HG03342 (cell line): ENCODE results near the gene ENTR1.

Experiments
- ATAC-seq: cut with Tn5 transposase; IDR thresholded peaks from one replicate; pipeline ENCODE4 v1.9.1; 2021; ENCODE audit warnings: mild to moderate bottlenecking, moderate library complexity; ENCODE audit not compliant: unreplicated experiment

Gene ENTR1

GRCh38 chr9:136378170-136379002 lies 32.0 kb downstream of the ENTR1 start:
- no peak for ATAC-seq

- ATAC-seq, result no peak
Observed at GRCh38 chr9:136377341-136378169, 32.9 kb downstream of the ENTR1 start.

GRCh38 chr9:136376457-136376856 lies 34.0 kb downstream of the ENTR1 start:
- no peak for ATAC-seq

- ATAC-seq, result no peak
Observed at GRCh38 chr9:136375096-136375495, 35.3 kb downstream of the ENTR1 start.

- ATAC-seq, result no peak
Observed at GRCh38 chr9:136374183-136374575, 36.2 kb downstream of the ENTR1 start.

- ATAC-seq, result no peak
Observed at GRCh38 chr9:136373300-136374182, 36.9 kb downstream of the ENTR1 start, which contains the start of gene CARD9. TSS of gene CARD9 (minus strand) at chr9:136373669. CDS start at chr9:136372078, 1,591 bp downstream.

- no peak for ATAC-seq
Observed at GRCh38 chr9:136372561-136373299, 37.7 kb downstream of the ENTR1 start.

- ATAC-seq, result no peak
Observed at GRCh38 chr9:136372006-136372405, 38.4 kb downstream of the ENTR1 start.

- ATAC-seq, result no peak
Observed at GRCh38 chr9:136371533-136371880, 38.9 kb downstream of the ENTR1 start.

- no peak for ATAC-seq
Observed at GRCh38 chr9:136370687-136371532, 39.5 kb downstream of the ENTR1 start.

GRCh38 chr9:136370037-136370436 lies 40.4 kb downstream of the ENTR1 start:
- no peak for ATAC-seq

GRCh38 chr9:136368190-136368589 lies 42.2 kb downstream of the ENTR1 start:
- ATAC-seq, result no peak

- no peak for ATAC-seq
Observed at GRCh38 chr9:136367296-136368145, 42.9 kb downstream of the ENTR1 start.

- no peak for ATAC-seq
Observed at GRCh38 chr9:136366826-136367225, 43.6 kb downstream of the ENTR1 start.

GRCh38 chr9:136365775-136366222 lies 44.6 kb downstream of the ENTR1 start:
- no peak for ATAC-seq

GRCh38 chr9:136364942-136365774 lies 45.3 kb downstream of the ENTR1 start:
- ATAC-seq, result no peak

GRCh38 chr9:136363949-136364748 lies 46.3 kb downstream of the ENTR1 start:
- no peak for ATAC-seq
